Smooth muscle cell (in vitro differentiated cells): Measurements from ENCODE around the gene SNAPC1. TPM values are rescaled to one million over a fixed set of nuclear protein-coding genes. Genes with fewer than 3 reads are reported as not detected.

Experiments used
- DNase-seq: peaks from one replicate; lab custom pipeline; 2025; ENCODE audit not compliant: unreplicated experiment; lab: John Stamatoyannopoulos, UW
- H2AFZ ChIP-seq: fragments of 200-600 bp; sonication (generic); 2 replicates; pipeline ENCODE4 v1.6.0; 2016; ENCODE audit warnings: antibody characterized with exemption, low read depth, mild to moderate bottlenecking
- H3F3A ChIP-seq: fragments of 200-600 bp; sonication (generic); 2 replicates; pipeline ENCODE4 v1.6.0; 2017; ENCODE audit warnings: antibody characterized with exemption, low read depth
- H3K27ac ChIP-seq: fragments of 200-600 bp; sonication (generic); 2 replicates; pipeline ENCODE4 v1.5.1; 2016; ENCODE audit warnings: low read depth, mild to moderate bottlenecking
- H3K27me3 ChIP-seq: fragments of 200-600 bp; sonication (generic); 2 replicates; pipeline ENCODE4 v1.6.1; 2016; ENCODE audit warnings: low read depth, mild to moderate bottlenecking
- H3K36me3 ChIP-seq: fragments of 200-600 bp; sonication (generic); 2 replicates; pipeline ENCODE4 v1.5.1; 2016; ENCODE audit warnings: low read depth
- H3K4me1 ChIP-seq: fragments of 200-600 bp; sonication (generic); 2 replicates; pipeline ENCODE4 v1.5.1; 2016; ENCODE audit warnings: low read depth
- H3K4me2 ChIP-seq: fragments of 200-600 bp; sonication (generic); 2 replicates; pipeline ENCODE4 v1.6.0; 2016; ENCODE audit warnings: mild to moderate bottlenecking
- H3K4me3 ChIP-seq: fragments of 200-600 bp; sonication (generic); 2 replicates; pipeline ENCODE4 v1.5.1; 2016; ENCODE audit warnings: mild to moderate bottlenecking
- H3K79me2 ChIP-seq: fragments of 200-600 bp; sonication (generic); 2 replicates; pipeline ENCODE4 v1.6.0; 2016; ENCODE audit warnings: low read depth, mild to moderate bottlenecking
- H3K9ac ChIP-seq: fragments of 200-600 bp; sonication (generic); 2 replicates; pipeline ENCODE4 v1.6.0; 2016; ENCODE audit warnings: low read depth
- H3K9me3 ChIP-seq: fragments of 200-600 bp; sonication (generic); replicated peaks from 2 replicates; pipeline ENCODE4 v1.5.1; 2016; ENCODE audit warnings: low read depth
- H4K20me1 ChIP-seq: fragments of 200-600 bp; sonication (generic); 2 replicates; pipeline ENCODE4 v1.6.0; 2016; ENCODE audit warnings: low read depth
- WGBS: methylation state at CpG from one replicate; pipeline ENCODE4 v1.1.7; 2016; ENCODE audit warnings: low lambda C conversion rate; 5-methylcytosine and 5-hydroxymethylcytosine counted together
- polyA plus RNA-seq: library from polyadenylated mRNA; unstranded; fragments of >200 nt; fragmentation: Nextera tagmentation; extraction: Ambion mirVana; gene quantifications from 2 replicates; pipeline ENCODE4 v1.2.1, GENCODE V29; 2016
- total RNA-seq: library from RNA; depleted of rRNA; stranded (reverse); fragments of >200 nt; gene quantifications from 2 replicates; pipeline ENCODE4 v1.2.3, GENCODE V29; 2014
- TF ChIP-seq, protein P1 (sequence below): fragments of 200-600 bp; sonication (generic); IDR thresholded peaks from 2 replicates; pipeline ENCODE4 v1.5.1; 2017; ENCODE audit warnings: borderline replicate concordance, mild to moderate bottlenecking, antibody characterized with exemption; ENCODE audit not compliant: insufficient read depth, poor library complexity, severe bottlenecking

The SNAPC1 gene
- total and polyA plus RNA-seq, 2 experiments from 2014 or later: 6.1 to 13.5 TPM

DNA sequence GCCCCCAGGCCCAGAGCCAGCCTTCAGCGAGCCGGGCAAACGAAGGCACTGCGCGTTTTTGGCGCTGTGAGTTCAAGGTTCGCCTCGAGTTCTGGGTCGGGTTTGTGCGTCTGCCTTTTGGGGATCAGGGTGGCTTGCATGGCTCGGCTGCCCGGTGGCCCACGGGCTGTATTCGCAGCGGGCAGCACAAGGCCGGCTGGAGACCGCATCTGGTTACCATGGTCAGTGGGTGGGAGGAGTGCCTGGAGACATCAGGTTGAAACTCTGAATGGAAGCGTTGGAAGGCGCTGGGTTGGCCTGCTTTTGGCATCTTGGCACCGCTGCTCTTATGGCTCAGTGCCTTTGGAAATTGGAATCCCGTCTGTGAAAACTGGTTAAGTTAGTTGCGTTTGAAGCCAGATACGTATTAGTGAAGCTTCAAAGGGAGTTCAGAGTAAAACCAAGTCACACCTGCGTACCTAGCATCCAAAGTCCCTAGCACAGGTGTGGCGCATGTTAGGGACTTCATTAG lies 50.9 kb downstream of the SNAPC1 start:
- DNase-seq: no peak
- Histone ChIP-seq H3K9me3 (no peaks in the 10 kb centered on the region), H3K79me2 (no peaks in the 10 kb centered on the region), H2AFZ (peak overlapping the region; percentile 72), H3K4me1 (no peaks in the 10 kb centered on the region), H4K20me1 (no peaks in the 10 kb centered on the region), H3K27ac (no peak overlapping the region), H3F3A (no peaks in the 10 kb centered on the region), H3K4me2 (peak overlapping the region; percentile 92), H3K27me3 (peaks cover 59% of the 10 kb centered on the region), H3K36me3 (no peaks in the 10 kb centered on the region), H3K9ac (no peak overlapping the region), H3K4me3 (peak overlapping the region; percentile 59)
- TF ChIP-seq, protein P1, sequence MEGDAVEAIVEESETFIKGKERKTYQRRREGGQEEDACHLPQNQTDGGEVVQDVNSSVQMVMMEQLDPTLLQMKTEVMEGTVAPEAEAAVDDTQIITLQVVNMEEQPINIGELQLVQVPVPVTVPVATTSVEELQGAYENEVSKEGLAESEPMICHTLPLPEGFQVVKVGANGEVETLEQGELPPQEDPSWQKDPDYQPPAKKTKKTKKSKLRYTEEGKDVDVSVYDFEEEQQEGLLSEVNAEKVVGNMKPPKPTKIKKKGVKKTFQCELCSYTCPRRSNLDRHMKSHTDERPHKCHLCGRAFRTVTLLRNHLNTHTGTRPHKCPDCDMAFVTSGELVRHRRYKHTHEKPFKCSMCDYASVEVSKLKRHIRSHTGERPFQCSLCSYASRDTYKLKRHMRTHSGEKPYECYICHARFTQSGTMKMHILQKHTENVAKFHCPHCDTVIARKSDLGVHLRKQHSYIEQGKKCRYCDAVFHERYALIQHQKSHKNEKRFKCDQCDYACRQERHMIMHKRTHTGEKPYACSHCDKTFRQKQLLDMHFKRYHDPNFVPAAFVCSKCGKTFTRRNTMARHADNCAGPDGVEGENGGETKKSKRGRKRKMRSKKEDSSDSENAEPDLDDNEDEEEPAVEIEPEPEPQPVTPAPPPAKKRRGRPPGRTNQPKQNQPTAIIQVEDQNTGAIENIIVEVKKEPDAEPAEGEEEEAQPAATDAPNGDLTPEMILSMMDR: no peak
- 18% methylated on average over 25 of the region's 25 CpGs for WGBS

DNA sequence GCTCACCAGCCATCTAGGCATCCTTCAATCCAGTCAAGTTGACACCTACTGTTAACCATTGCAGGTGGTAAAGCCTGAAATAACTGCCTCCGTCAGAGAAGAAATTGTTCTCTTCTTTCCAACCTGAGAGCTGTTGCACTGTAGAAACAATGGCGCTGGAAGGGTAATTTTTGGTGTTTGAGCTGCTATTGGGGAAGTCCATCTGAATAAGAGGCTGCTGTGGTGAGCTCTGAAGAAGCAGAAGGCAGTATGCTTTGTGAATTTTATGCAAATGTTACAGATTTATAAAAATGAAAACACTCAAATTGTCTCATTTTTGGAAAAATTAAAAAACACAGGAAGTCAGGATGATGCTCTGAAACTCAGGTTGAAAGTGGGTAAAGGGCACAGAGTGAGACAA lies 60.2 kb downstream of the SNAPC1 start:
- no peaks in the 10 kb centered on the region for H3K9me3 ChIP-seq

GRCh38 chr14:61832783-61833182 lies 70.6 kb downstream of the SNAPC1 start:
- no peak overlapping the region for H3K27ac ChIP-seq
- no peaks in the 10 kb centered on the region for H3K36me3 ChIP-seq
- DNase-seq: no peak
- H3K4me3 ChIP-seq: no peak overlapping the region
- no peak overlapping the region for H2AFZ ChIP-seq
- H3F3A ChIP-seq: no peaks in the 10 kb centered on the region
- H4K20me1 ChIP-seq: no peaks in the 10 kb centered on the region
- no peak overlapping the region for H3K4me2 ChIP-seq
- WGBS: 68% methylated on average over 3 of the region's 3 CpGs
- TF ChIP-seq, protein P1: no peak
- no peak overlapping the region for H3K9ac ChIP-seq
- peaks cover 6% of the 10 kb centered on the region for H3K27me3 ChIP-seq
- H3K9me3 ChIP-seq: no peaks in the 10 kb centered on the region
- no peaks in the 10 kb centered on the region for H3K4me1 ChIP-seq
- no peaks in the 10 kb centered on the region for H3K79me2 ChIP-seq

More for the DNA sequence above, 60.2 kb downstream of the SNAPC1 start:
- Histone ChIP-seq H3K4me3 (no peak overlapping the region), H3K27ac (no peak overlapping the region), H3K79me2 (no peaks in the 10 kb centered on the region), H3K4me2 (no peak overlapping the region), H3K9ac (no peak overlapping the region), H3K4me1 (no peaks in the 10 kb centered on the region), H3K27me3 (no peaks in the 10 kb centered on the region), H4K20me1 (no peaks in the 10 kb centered on the region), H3F3A (no peaks in the 10 kb centered on the region), H2AFZ (no peak overlapping the region), H3K36me3 (no peaks in the 10 kb centered on the region)
- WGBS: 88% methylated on average over 2 of the region's 2 CpGs
- no peak for DNase-seq
- TF ChIP-seq, protein P1: no peak

GRCh38 chr14:61836184-61836583 lies 74.0 kb downstream of the SNAPC1 start:
- H3K27ac ChIP-seq: no peak overlapping the region
- no peak for DNase-seq
- whole genome bisulfite sequencing: 53% methylated on average over 3 of the region's 3 CpGs
- no peaks in the 10 kb centered on the region for H3F3A ChIP-seq
- TF ChIP-seq, protein P1: no peak
- H3K4me1 ChIP-seq: no peaks in the 10 kb centered on the region
- H2AFZ ChIP-seq: no peak overlapping the region
- H3K36me3 ChIP-seq: no peaks in the 10 kb centered on the region
- H3K4me2 ChIP-seq: no peak overlapping the region
- no peaks in the 10 kb centered on the region for H3K79me2 ChIP-seq
- H4K20me1 ChIP-seq: no peaks in the 10 kb centered on the region
- H3K4me3 ChIP-seq: no peak overlapping the region
- peaks cover 2% of the 10 kb centered on the region for H3K27me3 ChIP-seq
- H3K9ac ChIP-seq: no peak overlapping the region
- H3K9me3 ChIP-seq: no peaks in the 10 kb centered on the region
